ENCODE data around the gene MCF2L2.

Gene MCF2L2

GRCh38 chr3:183354874-183355273 is 73.5 kb downstream of the MCF2L2 start:
- no peak for TF ChIP-seq CTCF (IDR thresholded peaks at IDR 0.05; ENCODE audit: low read depth, low read length, missing control alignments)
- no peak overlapping the region for H3K4me3 ChIP-seq (ENCODE audit: low read depth, low read length)
- DNase-seq (ENCODE audit: low read depth), result no peak

GRCh38 chr3:183354325-183354831 is 74.0 kb downstream of the MCF2L2 start:
- H3K4me3 ChIP-seq (ENCODE audit: low read depth, low read length), result no peak overlapping the region
- no peak for DNase-seq (ENCODE audit: low read depth)
- no peak for TF ChIP-seq CTCF (IDR thresholded peaks at IDR 0.05; ENCODE audit: low read depth, low read length, missing control alignments)

- DNase-seq (ENCODE audit: low read depth), result no peak
- no peak for TF ChIP-seq CTCF (IDR thresholded peaks at IDR 0.05; ENCODE audit: low read depth, low read length, missing control alignments)
- H3K4me3 ChIP-seq (ENCODE audit: low read depth, low read length), result no peak overlapping the region
These were observed 75.0 kb downstream of the MCF2L2 start for GRCh38 chr3:183353421-183353820.

GRCh38 chr3:183350164-183350563 is 78.3 kb downstream of the MCF2L2 start:
- no peak overlapping the region for H3K4me3 ChIP-seq (ENCODE audit: low read depth, low read length)
- DNase-seq (ENCODE audit: low read depth), result no peak
- TF ChIP-seq CTCF (IDR thresholded peaks at IDR 0.05; ENCODE audit: low read depth, low read length, missing control alignments), result no peak

GRCh38 chr3:183349421-183350157 is 78.8 kb downstream of the MCF2L2 start:
- TF ChIP-seq CTCF (IDR thresholded peaks at IDR 0.05; ENCODE audit: low read depth, low read length, missing control alignments), result no peak
- DNase-seq (ENCODE audit: low read depth), result no peak
- H3K4me3 ChIP-seq (ENCODE audit: low read depth, low read length), result no peak overlapping the region

GRCh38 chr3:183342824-183343223 is 85.6 kb downstream of the MCF2L2 start:
- H3K4me3 ChIP-seq (ENCODE audit: low read depth, low read length), result no peak overlapping the region
- DNase-seq (ENCODE audit: low read depth), result no peak
- TF ChIP-seq CTCF (IDR thresholded peaks at IDR 0.05; ENCODE audit: low read depth, low read length, missing control alignments), result no peak
